ENCODE data around the gene POLR1D.

Gene POLR1D

DNA sequence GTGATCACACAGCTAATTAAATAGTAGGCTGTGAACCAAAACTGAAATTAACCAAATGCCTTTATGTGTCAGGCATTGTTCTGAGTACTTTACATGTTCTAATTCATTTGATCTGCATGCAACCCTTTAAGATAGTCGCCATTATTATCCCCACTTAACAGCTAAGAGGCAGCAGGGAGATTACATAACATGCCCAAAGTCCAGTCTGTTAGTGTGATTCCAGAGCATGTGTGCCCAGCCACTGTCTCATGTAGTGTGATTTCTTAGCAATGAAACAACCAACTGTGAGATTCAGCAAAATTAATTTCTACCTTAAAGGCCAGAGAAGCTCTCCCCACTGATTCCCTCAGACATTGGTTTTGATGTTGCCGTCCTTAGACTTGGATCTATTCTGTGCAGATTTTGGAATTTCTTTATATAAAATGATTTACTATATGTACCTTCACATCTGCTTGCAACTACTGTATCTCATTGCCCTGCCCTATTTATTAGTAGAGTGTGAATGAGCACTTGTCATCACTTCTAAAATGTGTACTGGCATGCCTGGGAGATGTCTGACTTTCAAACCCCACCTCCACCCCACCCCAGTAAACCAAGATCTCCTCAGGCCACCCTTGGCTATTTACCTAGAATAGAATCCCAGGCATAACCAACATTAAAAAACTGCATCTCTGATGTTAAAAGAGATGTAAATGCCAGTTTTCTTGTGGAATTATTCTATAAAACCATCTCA lies 41.2 kb downstream of the POLR1D start:
- no peak for TF ChIP-seq ZNF274 (IDR thresholded peaks at IDR 0.05; ENCODE audit: low read depth, low read length)

DNA sequence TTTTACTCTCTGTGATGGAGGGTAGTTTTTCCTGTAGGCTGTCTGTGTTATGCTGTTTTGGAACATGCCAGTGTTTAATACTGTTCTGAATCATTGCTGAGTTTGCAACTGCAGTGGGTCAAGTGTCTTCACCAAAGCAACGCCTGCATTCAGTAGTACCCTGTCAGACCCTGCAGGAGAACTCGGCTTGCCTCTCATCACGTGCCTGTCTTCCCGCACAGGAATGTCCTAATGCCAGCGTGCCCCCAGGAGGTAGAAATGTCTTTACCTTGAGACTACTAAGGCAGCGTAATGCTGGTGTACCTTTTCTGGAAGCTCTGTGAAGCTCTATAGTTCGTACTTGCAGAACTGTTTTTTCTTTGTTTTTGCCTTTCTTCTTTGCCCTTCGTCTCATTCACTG lies 42.3 kb downstream of the POLR1D start:
- no peak overlapping the region for H3K4me3 ChIP-seq (ENCODE audit: low read length)
- TF ChIP-seq ZNF274 (IDR thresholded peaks at IDR 0.05; ENCODE audit: low read depth, low read length): no peak

More for the DNA sequence above, 41.2 kb downstream of the POLR1D start:
- no peak overlapping the region for H3K4me3 ChIP-seq (ENCODE audit: low read length)

DNA sequence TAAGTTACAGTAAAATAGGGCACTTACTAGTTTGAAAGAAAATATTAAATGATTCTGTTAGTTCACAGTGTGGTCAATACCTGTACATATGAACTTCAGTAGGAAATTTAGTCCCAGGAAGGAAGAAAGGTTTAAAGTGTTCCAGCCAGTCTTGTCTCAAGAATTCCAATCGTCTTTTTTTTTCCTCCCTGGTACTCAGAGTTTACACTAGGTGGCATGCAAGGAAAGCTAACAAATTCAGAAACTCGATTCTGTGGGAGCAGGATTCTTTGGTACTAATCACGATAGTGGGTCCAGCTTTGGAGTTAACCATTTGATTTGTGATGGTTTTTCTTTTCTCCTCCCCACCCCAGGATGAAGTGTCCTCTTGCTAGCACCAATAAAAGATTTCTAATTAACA lies 43.6 kb downstream of the POLR1D start:
- TF ChIP-seq ZNF274 (IDR thresholded peaks at IDR 0.05; ENCODE audit: low read depth, low read length): no peak
- no peak overlapping the region for H3K4me3 ChIP-seq (ENCODE audit: low read length)

DNA sequence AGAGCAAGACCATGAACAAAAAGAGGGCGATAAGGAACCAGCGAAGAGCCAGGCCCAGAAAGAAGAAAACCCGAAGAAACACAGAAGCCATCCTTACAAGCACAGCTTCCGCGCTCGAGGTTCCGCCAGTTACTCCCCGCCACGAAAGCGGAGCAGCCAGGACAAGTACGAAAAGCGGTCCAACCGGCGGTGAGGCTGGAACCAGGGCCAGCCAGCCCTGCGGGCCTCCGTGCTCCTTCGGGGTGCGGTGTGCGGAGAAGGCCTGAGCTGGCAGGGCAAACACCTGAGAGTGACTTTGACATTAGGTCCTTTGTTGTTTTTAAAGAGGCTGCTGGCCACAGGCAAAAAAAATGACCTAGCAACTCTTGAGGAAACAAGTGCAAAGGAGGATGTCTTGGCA lies 44.1 kb downstream of the POLR1D start:
- TF ChIP-seq ZNF274 (IDR thresholded peaks at IDR 0.05; ENCODE audit: low read depth, low read length): no peak
- no peak overlapping the region for H3K4me3 ChIP-seq (ENCODE audit: low read length)

DNA sequence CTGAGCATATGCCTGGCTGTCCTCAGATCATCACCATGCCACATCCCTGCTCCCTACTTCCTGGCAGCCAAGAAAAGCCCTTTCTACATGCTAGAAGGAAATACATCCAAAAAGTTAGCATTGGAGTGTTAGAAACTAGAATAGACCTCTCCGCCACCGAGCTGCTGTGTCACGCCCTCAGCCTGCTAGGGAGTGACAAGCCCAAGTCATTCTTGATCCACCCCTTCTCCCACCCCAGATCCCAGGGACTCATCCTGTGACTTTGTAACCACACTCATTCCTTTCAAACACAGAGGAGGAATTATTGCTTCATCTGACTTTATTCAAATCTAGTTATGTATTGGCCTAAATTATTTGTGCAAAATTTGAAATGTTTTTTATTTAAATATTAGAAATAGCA lies 45.3 kb downstream of the POLR1D start:
- no peak overlapping the region for H3K4me3 ChIP-seq (ENCODE audit: low read length)
- TF ChIP-seq ZNF274 (IDR thresholded peaks at IDR 0.05; ENCODE audit: low read depth, low read length): no peak

DNA sequence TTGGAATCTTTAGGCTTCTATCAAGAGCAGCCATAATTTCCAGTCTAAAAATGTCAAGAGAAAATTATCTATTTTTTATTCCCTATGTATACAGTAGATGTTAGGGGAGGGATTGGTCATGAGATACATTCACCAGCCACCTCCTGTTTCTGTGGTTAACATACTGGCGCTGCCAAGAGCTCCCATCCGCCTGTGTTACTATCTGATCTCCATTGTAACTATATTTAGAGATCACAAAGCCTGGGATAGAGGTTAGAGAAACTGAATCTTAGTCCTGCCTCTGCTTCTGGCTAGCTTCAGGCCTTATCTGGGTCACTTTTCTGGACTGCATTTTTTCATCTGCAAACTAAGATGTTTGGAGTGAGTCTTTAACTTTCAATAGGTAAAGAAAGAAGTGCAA lies 46.3 kb downstream of the POLR1D start:
- no peak overlapping the region for H3K4me3 ChIP-seq (ENCODE audit: low read length)
- TF ChIP-seq ZNF274 (IDR thresholded peaks at IDR 0.05; ENCODE audit: low read depth, low read length): no peak

DNA sequence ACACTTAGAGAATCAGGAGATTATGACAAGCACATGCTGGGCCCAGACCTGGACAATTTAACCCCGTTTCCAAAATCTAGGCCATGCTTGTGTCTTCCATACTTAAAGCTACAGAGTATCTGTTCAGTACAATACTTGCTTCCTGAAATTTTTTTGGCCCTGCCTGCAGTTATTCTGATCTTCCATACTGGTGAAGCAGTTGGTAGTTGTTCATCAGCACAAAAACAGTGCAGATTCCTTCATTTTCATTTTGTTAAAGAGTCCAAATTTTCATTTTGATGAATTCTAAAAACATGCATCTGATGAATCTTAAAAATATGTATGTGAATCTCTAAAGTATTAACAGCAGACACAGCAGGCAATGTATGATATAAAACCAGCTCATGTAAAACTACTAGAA lies 49.2 kb downstream of the POLR1D start:
- TF ChIP-seq ZNF274 (IDR thresholded peaks at IDR 0.05; ENCODE audit: low read depth, low read length): no peak
- no peak overlapping the region for H3K4me3 ChIP-seq (ENCODE audit: low read length)

DNA sequence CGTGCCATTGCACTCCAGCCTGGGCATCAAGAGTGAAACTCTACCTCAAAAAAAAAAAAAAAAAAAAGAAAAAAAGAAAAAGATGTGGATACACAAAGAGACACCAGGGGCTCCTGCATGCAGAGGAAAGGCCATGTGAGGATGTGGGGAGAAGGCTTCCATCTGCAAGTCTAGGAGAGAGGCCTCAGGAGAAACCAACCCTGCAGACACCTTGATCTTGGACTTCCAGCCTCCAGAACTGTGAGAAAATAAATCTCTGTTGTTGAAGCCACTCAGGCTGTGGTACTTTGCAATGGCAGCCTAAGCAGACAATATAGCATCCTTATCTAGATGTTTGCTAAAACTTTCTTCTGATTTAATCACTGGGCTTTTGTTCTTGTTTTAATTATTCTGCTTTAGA lies 50.3 kb downstream of the POLR1D start:
- no peak overlapping the region for H3K4me3 ChIP-seq (ENCODE audit: low read length)
- TF ChIP-seq ZNF274 (IDR thresholded peaks at IDR 0.05; ENCODE audit: low read depth, low read length): no peak
